ENCODE results near the gene FTH1.

- no peak for TF ChIP-seq CEBPZ (IDR thresholded peaks at IDR 0.05; ENCODE audit: low read length)
- no peak for TF ChIP-seq CTCF (CRISPR knock-in tag; IDR thresholded peaks at IDR 0.05)
- TF ChIP-seq TEAD3 (CRISPR knock-in tag; optimal IDR thresholded peaks at IDR 0.05; ENCODE audit: borderline replicate concordance) = no peak
- no peak for TF ChIP-seq ELF4 (CRISPR knock-in tag; IDR thresholded peaks at IDR 0.05; ENCODE audit: borderline replicate concordance)
- no peak for TF ChIP-seq NFRKB (IDR thresholded peaks at IDR 0.05)
- no peak for TF ChIP-seq EZH2 (conservative IDR thresholded peaks at IDR 0.05; ENCODE audit: low read depth, low read length)
- no peak for TF ChIP-seq ZNF691 (CRISPR knock-in tag; IDR thresholded peaks at IDR 0.05; ENCODE audit: borderline replicate concordance, low read depth)
- no peak for TF ChIP-seq BRCA1 (CRISPR knock-in tag; IDR thresholded peaks at IDR 0.05)
- no peak for TF ChIP-seq ZNF761 (CRISPR knock-in tag; conservative IDR thresholded peaks at IDR 0.05)
- no peak for TF ChIP-seq RAD21 (CRISPR knock-in tag; IDR thresholded peaks at IDR 0.05)
- TF ChIP-seq ZNF737 (CRISPR knock-in tag; IDR thresholded peaks at IDR 0.05; ENCODE audit: borderline replicate concordance) = no peak
- TF ChIP-seq SIX4 (CRISPR knock-in tag; IDR thresholded peaks at IDR 0.05) = no peak
- TF ChIP-seq GTF2F1 (IDR thresholded peaks at IDR 0.05; ENCODE audit: low read length) = no peak
Measured at GRCh38 chr11:61945191-61945590, 22.2 kb downstream of the FTH1 start.

Measured in HepG2 (cell line).